Progenitor cell of endocrine pancreas (in vitro differentiated cells): ENCODE measurements around the gene INPP4A. TPM values are rescaled to one million over a fixed set of nuclear protein-coding genes. Genes with fewer than 3 reads are reported as not detected.

ENCODE experiments used
- DNase-seq: peaks from one replicate; pipeline ENCODE4 v3.0.0; 2021; ENCODE audit warnings: low spot score; ENCODE audit not compliant: unreplicated experiment
- H3K27ac Mint-ChIP-seq: 2 replicates; pipeline ENCODE4 v1.8.0; 2021; ENCODE audit warnings: mild to moderate bottlenecking, moderate library complexity, mixed read lengths
- H3K27me3 Mint-ChIP-seq: 2 replicates; pipeline ENCODE4 v1.8.0; 2021; ENCODE audit warnings: mixed read lengths
- H3K36me3 Mint-ChIP-seq: 2 replicates; pipeline ENCODE4 v1.8.0; 2022; ENCODE audit warnings: mixed read lengths; ENCODE audit not compliant: insufficient read depth
- H3K4me1 Mint-ChIP-seq: 2 replicates; pipeline ENCODE4 v1.8.0; 2021; ENCODE audit warnings: low read depth, mixed read lengths
- H3K4me3 Mint-ChIP-seq: 2 replicates; pipeline ENCODE4 v1.8.0; 2021; ENCODE audit warnings: low read depth, mild to moderate bottlenecking, moderate library complexity, mixed read lengths
- H3K9me3 Mint-ChIP-seq: 2 replicates; pipeline ENCODE4 v1.8.0; 2021; ENCODE audit warnings: low read depth, mixed read lengths
- CTCF ChIP-seq: fragments of 200-600 bp; sonication (generic); IDR thresholded peaks from one replicate; pipeline ENCODE4 v1.5.0; 2021; ENCODE audit warnings: antibody characterized with exemption, mild to moderate bottlenecking; ENCODE audit not compliant: unreplicated experiment
- total RNA-seq: library from RNA; stranded (reverse); gene quantifications from 2 replicates; pipeline ENCODE4 v1.2.1, GENCODE V29; 2021

The INPP4A gene
- total RNA-seq, 1 donor from 2014 or later: 33.0 TPM

- TF ChIP-seq CTCF: peak; percentile 54
- Mint-ChIP-seq H3K36me3 (no peaks in the 10 kb centered on the region), H3K4me3 (no peak overlapping the region), H3K27ac (no peak overlapping the region), H3K27me3 (no peaks in the 10 kb centered on the region), H3K4me1 (peaks cover 19% of the 10 kb centered on the region), H3K9me3 (no peaks in the 10 kb centered on the region)
- no peak for DNase-seq
Measured at GRCh38 chr2:98487806-98488189, 43.1 kb downstream of the INPP4A start.

DNA sequence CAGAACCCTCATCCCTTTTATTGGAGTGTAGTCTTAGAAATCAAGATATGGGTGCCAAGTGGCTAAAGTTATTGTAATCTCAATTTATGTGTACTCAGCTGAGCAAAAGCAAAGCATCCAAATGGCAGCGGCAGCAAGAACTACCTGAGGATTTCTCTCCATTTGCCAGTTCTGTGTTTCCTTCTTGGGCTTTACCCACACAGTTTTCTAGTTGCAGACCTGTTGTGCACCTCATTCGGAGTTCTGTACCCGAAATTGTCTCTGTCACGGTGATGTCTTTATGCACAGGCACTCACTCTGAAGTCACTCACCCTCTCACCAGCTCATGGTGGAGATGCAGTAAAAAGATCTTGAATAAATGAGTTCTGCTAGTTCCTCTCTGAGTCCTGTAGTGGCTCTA, 43.6 kb downstream of the INPP4A start:
- Mint-ChIP-seq H3K4me1 (peaks cover 19% of the 10 kb centered on the region), H3K36me3 (no peaks in the 10 kb centered on the region)

DNA sequence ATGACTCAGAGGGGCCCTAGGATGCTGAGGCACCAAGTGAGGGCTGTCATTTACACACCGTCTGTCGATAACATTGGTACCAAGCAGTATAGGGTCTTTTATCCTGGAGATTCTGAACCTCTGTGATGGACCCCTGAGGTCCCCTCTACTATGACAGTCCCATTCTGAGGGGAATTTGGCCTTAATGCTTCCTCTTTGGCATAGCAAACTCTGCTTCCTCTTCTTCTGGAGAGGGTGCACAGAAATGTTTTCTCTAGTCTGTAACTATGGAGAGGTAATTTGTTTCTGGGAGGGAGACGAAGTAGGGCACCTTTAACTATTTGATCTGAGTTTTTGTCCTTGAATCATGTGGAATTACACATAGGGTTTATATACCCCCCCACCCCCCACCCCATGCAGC, 44.8 kb downstream of the INPP4A start:
- Mint-ChIP-seq H3K4me3 (no peak overlapping the region), H3K36me3 (no peaks in the 10 kb centered on the region), H3K9me3 (peaks cover 2% of the 10 kb centered on the region), H3K27me3 (no peaks in the 10 kb centered on the region), H3K27ac (no peak overlapping the region), H3K4me1 (peaks cover 13% of the 10 kb centered on the region)
- no peak for DNase-seq
- TF ChIP-seq CTCF: no peak

More for the DNA sequence above, 43.6 kb downstream of the INPP4A start:
- TF ChIP-seq CTCF: no peak
- Mint-ChIP-seq H3K4me3 (no peak overlapping the region), H3K27ac (no peak overlapping the region), H3K27me3 (no peaks in the 10 kb centered on the region), H3K9me3 (no peaks in the 10 kb centered on the region)
- no peak for DNase-seq

DNA sequence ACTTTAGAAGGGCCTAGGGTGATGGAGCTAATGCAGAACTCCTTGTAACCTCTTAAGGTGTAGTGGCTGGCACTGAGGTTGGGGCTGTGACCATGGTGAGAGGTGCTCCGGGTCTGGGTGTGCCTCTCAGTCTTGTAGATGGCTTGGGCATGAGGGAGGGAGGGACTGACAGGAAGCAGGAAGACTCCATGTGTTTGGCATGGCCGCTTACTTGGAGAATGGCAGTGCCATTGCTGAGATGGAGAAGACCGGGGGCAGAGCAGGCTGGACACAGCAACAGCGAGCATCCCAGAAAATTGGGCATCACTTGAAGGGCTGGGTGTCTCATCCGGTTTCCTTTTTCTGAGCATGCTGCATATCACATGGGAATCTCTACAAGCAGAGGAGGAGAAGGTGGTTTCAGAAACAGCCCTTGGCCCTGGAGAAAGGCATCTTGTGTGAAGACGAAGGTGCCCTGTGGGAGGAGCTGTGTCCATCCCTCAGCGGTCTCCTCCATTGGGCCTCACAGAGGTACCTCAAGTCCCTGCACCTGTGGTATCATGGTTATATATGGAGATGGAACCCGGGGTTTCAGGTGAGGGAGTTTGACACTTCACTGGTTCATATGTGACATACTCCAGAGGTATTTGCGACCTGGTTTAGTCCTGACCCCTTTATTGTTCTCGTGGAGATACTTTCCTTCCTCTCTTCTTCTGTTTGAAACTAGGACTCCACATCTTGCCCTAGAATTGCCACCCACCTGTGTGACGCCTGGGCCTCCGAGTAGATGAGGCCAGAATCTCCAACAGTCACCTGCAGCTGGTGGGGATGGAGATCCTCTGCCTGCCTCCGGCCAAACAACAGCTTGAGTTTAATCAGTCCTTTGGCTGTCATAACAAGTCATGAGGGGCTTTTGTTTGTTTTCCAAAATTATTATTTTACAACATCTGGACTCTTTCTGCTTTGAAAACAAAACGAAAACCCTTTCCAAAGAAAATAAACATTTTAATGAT, 45.6 kb downstream of the INPP4A start:
- no peaks in the 10 kb centered on the region for H3K27me3 Mint-ChIP-seq
- DNase-seq: no peak
- no peak for TF ChIP-seq CTCF
- no peak overlapping the region for H3K4me3 Mint-ChIP-seq
- H3K36me3 Mint-ChIP-seq: peaks cover under 1% of the 10 kb centered on the region
- H3K9me3 Mint-ChIP-seq: peaks cover 7% of the 10 kb centered on the region
- H3K27ac Mint-ChIP-seq: no peak overlapping the region
- peaks cover 5% of the 10 kb centered on the region for H3K4me1 Mint-ChIP-seq

GRCh38 chr2:98492441-98492840, 47.8 kb downstream of the INPP4A start:
- DNase-seq: no peak

More at GRCh38 chr2:98492441-98492840, 47.8 kb downstream of the INPP4A start:
- H3K4me3 Mint-ChIP-seq: no peak overlapping the region
- peaks cover 10% of the 10 kb centered on the region for H3K36me3 Mint-ChIP-seq
- peaks cover 4% of the 10 kb centered on the region for H3K4me1 Mint-ChIP-seq
- no peak for TF ChIP-seq CTCF
- H3K27me3 Mint-ChIP-seq: no peaks in the 10 kb centered on the region
- peaks cover 19% of the 10 kb centered on the region for H3K9me3 Mint-ChIP-seq
- no peak overlapping the region for H3K27ac Mint-ChIP-seq
